SU-DHL-6 (cell line): ENCODE measurements around the gene HOXA5.
A peak's percentile ranks its signal among the peaks of the same experiment; 100 is the strongest.

Experiments
- H2AFZ ChIP-seq: fragments of 200-600 bp; sonication (generic); 2 replicates; pipeline ENCODE4 v1.6.1; 2014; ENCODE audit warnings: low read depth, mild to moderate bottlenecking, moderate library complexity, mixed read lengths, antibody characterized with exemption, low read length; ENCODE audit not compliant: severe bottlenecking
- H3F3A ChIP-seq: fragments of 200-600 bp; shearing (Covaris generic); 2 replicates; pipeline ENCODE4 v1.6.0; 2016; ENCODE audit warnings: antibody characterized with exemption, mild to moderate bottlenecking; ENCODE audit not compliant: insufficient read depth
- H3K27ac ChIP-seq: fragments of 200-600 bp; sonication (generic); 2 replicates; pipeline ENCODE4 v1.5.1; 2016; ENCODE audit warnings: low read depth, mild to moderate bottlenecking, low read length, moderate library complexity, mixed read lengths
- H3K27me3 ChIP-seq: fragments of 200-600 bp; sonication (generic), shearing (Covaris generic); 2 replicates; pipeline ENCODE4 v1.6.0; 2014; ENCODE audit warnings: mild to moderate bottlenecking, low read length
- H3K36me3 ChIP-seq: fragments of 200-600 bp; sonication (generic); 2 replicates; pipeline ENCODE4 v1.6.1; 2014; ENCODE audit warnings: mild to moderate bottlenecking, low read length, mixed read lengths
- H3K4me2 ChIP-seq: fragments of 300-600, 200-600 bp; shearing (Covaris generic), sonication (generic); 2 replicates; pipeline ENCODE4 v1.6.0; 2014; ENCODE audit warnings: low read length, low read depth, mild to moderate bottlenecking; ENCODE audit not compliant: poor library complexity, severe bottlenecking
- H3K4me3 ChIP-seq: fragments of 200-600 bp; sonication (generic); 2 replicates; pipeline ENCODE4 v1.5.1; 2014; ENCODE audit warnings: antibody characterized with exemption, low read length, mild to moderate bottlenecking, mixed read lengths; ENCODE audit not compliant: insufficient read depth, poor library complexity, severe bottlenecking
- H3K79me2 ChIP-seq: fragments of 200-600 bp; sonication (generic); 2 replicates; pipeline ENCODE4 v1.6.1; 2014; ENCODE audit warnings: mild to moderate bottlenecking, low read length, moderate library complexity; ENCODE audit not compliant: insufficient read depth
- H3K9ac ChIP-seq: fragments of 200-600 bp; sonication (generic); 2 replicates; pipeline ENCODE4 v1.7.0; 2014; ENCODE audit warnings: mild to moderate bottlenecking, low read length
- H3K9me2 ChIP-seq: fragments of 200-600 bp; sonication (generic); replicated peaks from 2 replicates; pipeline ENCODE4 v1.6.1; 2014; ENCODE audit warnings: low read length; ENCODE audit not compliant: insufficient read depth
- H3K9me3 ChIP-seq: fragments of 200-600 bp; sonication (generic); 2 replicates; pipeline ENCODE4 v1.6.1; 2014; ENCODE audit warnings: low read length, mixed read lengths; ENCODE audit not compliant: insufficient read depth
- H4K20me1 ChIP-seq: fragments of 200-600 bp; sonication (generic); 2 replicates; pipeline ENCODE4 v1.6.1; 2014; ENCODE audit warnings: low read depth, mild to moderate bottlenecking, antibody characterized with exemption, low read length, moderate library complexity, mixed read lengths
- CTCF ChIP-seq: fragments of 200-600 bp; sonication (generic); IDR thresholded peaks from one replicate; pipeline ENCODE4 v1.5.1; 2017; ENCODE audit warnings: antibody characterized with exemption, mild to moderate bottlenecking, low read length, moderate library complexity; ENCODE audit not compliant: insufficient read depth, poor library complexity, severe bottlenecking
- EZH2phosphoT487 ChIP-seq: fragments of 200-600 bp; sonication (generic), shearing (Covaris generic); conservative IDR thresholded peaks from 2 replicates; pipeline ENCODE4 v1.6.1; 2018; ENCODE audit warnings: mild to moderate bottlenecking, antibody characterized with exemption, low read length, moderate library complexity, mixed read lengths

Gene HOXA5

GRCh38 chr7:27157702-27158431, 14.4 kb upstream of the HOXA5 start:
- TF ChIP-seq EZH2phosphoT487 (no peak), CTCF (no peak)

GRCh38 chr7:27156916-27157701, 13.6 kb upstream of the HOXA5 start:
- H2AFZ ChIP-seq, result peak overlapping the region; percentile 77
- peak overlapping the region; percentile 83 for H3K9ac ChIP-seq
- H3K9me3 ChIP-seq, result no peaks in the 10 kb centered on the region
- peak overlapping the region; percentile 69 for H3K4me3 ChIP-seq
- H3F3A ChIP-seq, result peaks cover 17% of the 10 kb centered on the region
- H3K27me3 ChIP-seq, result no peaks in the 10 kb centered on the region
- 0 out of 2 replicates have a peak, but pooled peaks cover 4% of the 10 kb centered on the region for H3K36me3 ChIP-seq
- H4K20me1 ChIP-seq, result no peaks in the 10 kb centered on the region
- peak overlapping the region; percentile 83 for H3K4me2 ChIP-seq
- H3K79me2 ChIP-seq, result 0 out of 2 replicates have a peak, but pooled peaks cover 4% of the 10 kb centered on the region
- no peak for TF ChIP-seq EZH2phosphoT487
- no peak for TF ChIP-seq CTCF
- H3K27ac ChIP-seq, result no peak overlapping the region
- H3K9me2 ChIP-seq, result no peaks in the 10 kb centered on the region

More at GRCh38 chr7:27157702-27158431, 14.4 kb upstream of the HOXA5 start:
- no peak overlapping the region for H3K9ac ChIP-seq
- H3K27me3 ChIP-seq, result no peaks in the 10 kb centered on the region
- 0 out of 2 replicates have a peak, but pooled peaks cover 4% of the 10 kb centered on the region for H3K36me3 ChIP-seq
- H2AFZ ChIP-seq, result no peak overlapping the region
- no peak overlapping the region for H3K27ac ChIP-seq
- H3K4me3 ChIP-seq, result no peak overlapping the region
- H3K4me2 ChIP-seq, result no peak overlapping the region
- no peaks in the 10 kb centered on the region for H3K9me2 ChIP-seq
- H3K79me2 ChIP-seq, result 0 out of 2 replicates have a peak, but pooled peaks cover 4% of the 10 kb centered on the region
- H3K9me3 ChIP-seq, result no peaks in the 10 kb centered on the region
- peaks cover 21% of the 10 kb centered on the region for H3F3A ChIP-seq
- no peaks in the 10 kb centered on the region for H4K20me1 ChIP-seq

GRCh38 chr7:27156508-27156898, 13.0 kb upstream of the HOXA5 start, which contains the start of gene HOXA7:
Gene HOXA7 (minus strand): TSS chr7:27156675. CDS start chr7:27156545, 130 bp downstream.
- peak within 1 kb of the TSS; percentile 85 for H3K27ac ChIP-seq
- H2AFZ ChIP-seq, result peak within 1 kb of the TSS; percentile 77
- H3K36me3 ChIP-seq, result 0 out of 2 replicates have a peak, but pooled peaks cover 4% of the 10 kb centered on the region
- no peaks in the 10 kb centered on the region for H3K9me2 ChIP-seq
- H3K27me3 ChIP-seq, result no peaks in the 10 kb centered on the region
- H3K4me2 ChIP-seq, result peak within 1 kb of the TSS; percentile 83
- H3K9me3 ChIP-seq, result no peaks in the 10 kb centered on the region
- H3F3A ChIP-seq, result peaks cover 17% of the 10 kb centered on the region
- peak within 1 kb of the TSS; percentile 69 for H3K4me3 ChIP-seq
- H3K9ac ChIP-seq, result peak within 1 kb of the TSS; percentile 83
- no peaks in the 10 kb centered on the region for H4K20me1 ChIP-seq
- TF ChIP-seq CTCF (no peak), EZH2phosphoT487 (no peak)
- 0 out of 2 replicates have a peak, but pooled peaks cover 4% of the 10 kb centered on the region for H3K79me2 ChIP-seq
